Right lobe of liver (tissue), 4 donors: ENCODE data around the gene TTC7B.

Experiments used
- POLR2A ChIP-seq: fragments of 450-650 bp; IDR thresholded peaks from one replicate; pipeline ENCODE4 v1.6.1; 2017; ENCODE audit warnings: antibody characterized with exemption, mild to moderate bottlenecking
- TF ChIP-seq, protein P1 (sequence below), 4 donors: fragments of 200-600 bp in 3 of 4; fragments of 450-650 bp in 1 of 4; IDR thresholded peaks; one replicate each; pipeline versions ENCODE4 v1.5.1 to v1.8.0; 2016 to 2022; ENCODE audit warnings: antibody characterized with exemption in 4 of 4, mild to moderate bottlenecking in 2 of 4
- donor health status: DM: no; HTN: no; CAD: no.
- donor health status: DM: no; HTN: no; CAD: no.
- donor health status: DM: no; HTN: yes; CAD: no.

DNA sequence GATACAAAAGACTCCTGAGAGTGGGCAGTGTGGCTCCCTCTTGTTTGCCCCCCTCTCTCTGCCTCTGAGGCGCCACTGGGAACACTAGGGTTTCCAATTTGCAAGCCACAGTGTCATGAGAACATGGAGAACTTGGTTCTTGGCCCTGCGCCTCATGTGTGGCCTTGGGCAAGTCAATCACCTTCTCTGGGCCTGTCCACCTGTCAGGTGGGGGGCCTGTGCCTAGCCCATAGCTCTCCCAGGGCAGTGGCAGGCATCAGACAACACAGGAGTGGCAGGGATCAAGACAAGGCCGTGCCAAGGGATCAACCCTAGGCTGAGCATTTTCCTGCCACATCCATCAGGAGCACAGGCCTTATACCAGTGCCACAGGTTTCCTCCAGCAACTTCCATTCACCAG lies 234.1 kb downstream of the TTC7B start:
- TF ChIP-seq, protein P1, sequence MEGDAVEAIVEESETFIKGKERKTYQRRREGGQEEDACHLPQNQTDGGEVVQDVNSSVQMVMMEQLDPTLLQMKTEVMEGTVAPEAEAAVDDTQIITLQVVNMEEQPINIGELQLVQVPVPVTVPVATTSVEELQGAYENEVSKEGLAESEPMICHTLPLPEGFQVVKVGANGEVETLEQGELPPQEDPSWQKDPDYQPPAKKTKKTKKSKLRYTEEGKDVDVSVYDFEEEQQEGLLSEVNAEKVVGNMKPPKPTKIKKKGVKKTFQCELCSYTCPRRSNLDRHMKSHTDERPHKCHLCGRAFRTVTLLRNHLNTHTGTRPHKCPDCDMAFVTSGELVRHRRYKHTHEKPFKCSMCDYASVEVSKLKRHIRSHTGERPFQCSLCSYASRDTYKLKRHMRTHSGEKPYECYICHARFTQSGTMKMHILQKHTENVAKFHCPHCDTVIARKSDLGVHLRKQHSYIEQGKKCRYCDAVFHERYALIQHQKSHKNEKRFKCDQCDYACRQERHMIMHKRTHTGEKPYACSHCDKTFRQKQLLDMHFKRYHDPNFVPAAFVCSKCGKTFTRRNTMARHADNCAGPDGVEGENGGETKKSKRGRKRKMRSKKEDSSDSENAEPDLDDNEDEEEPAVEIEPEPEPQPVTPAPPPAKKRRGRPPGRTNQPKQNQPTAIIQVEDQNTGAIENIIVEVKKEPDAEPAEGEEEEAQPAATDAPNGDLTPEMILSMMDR (IDR thresholded peaks at IDR 0.05) = no peak
- no peak for TF ChIP-seq POLR2A
